ENCODE data around the gene LIFR. TPM values are rescaled to one million over a fixed set of nuclear protein-coding genes. Genes with fewer than 3 reads are reported as not detected.
A peak's percentile ranks its signal among the peaks of the same experiment; 100 is the strongest.

LIFR gene
- total RNA-seq, 1 donor from 2014 or later = 110 TPM

GRCh38 chr5:38479315-38479904, 77.0 kb downstream of the LIFR start:
- Histone ChIP-seq H3K27me3 (ENCODE audit: low read depth) (no peaks in the 10 kb centered on the region), H3K4me1 (no peaks in the 10 kb centered on the region), H3K36me3 (peaks cover 61% of the 10 kb centered on the region), H3K4me3 (no peak overlapping the region), H3K9me3 (no peaks in the 10 kb centered on the region), H3K27ac (no peak overlapping the region)
- intact Hi-C loops (cut with DNase I) = no loop called here
- DNase-seq = no peak
- no peak for ATAC-seq
- TF ChIP-seq CTCF (IDR thresholded peaks at IDR 0.05) = no peak

GRCh38 chr5:38478878-38479277, 77.6 kb downstream of the LIFR start:
- H3K4me1 ChIP-seq = no peaks in the 10 kb centered on the region
- no peaks in the 10 kb centered on the region for H3K27me3 ChIP-seq (ENCODE audit: low read depth)
- no peak for TF ChIP-seq CTCF (IDR thresholded peaks at IDR 0.05)
- no peaks in the 10 kb centered on the region for H3K9me3 ChIP-seq
- ATAC-seq (no peak), DNase-seq (no peak)
- no peak overlapping the region for H3K27ac ChIP-seq
- peaks cover 55% of the 10 kb centered on the region for H3K36me3 ChIP-seq
- intact Hi-C loops (cut with DNase I) = no loop called here
- H3K4me3 ChIP-seq = no peak overlapping the region

GRCh38 chr5:38478166-38478565, 78.3 kb downstream of the LIFR start:
- intact Hi-C loops (cut with DNase I) = no loop called here
- no peak for ATAC-seq
- peaks cover 48% of the 10 kb centered on the region for H3K36me3 ChIP-seq

GRCh38 chr5:38473008-38473407, 83.4 kb downstream of the LIFR start:
- Histone ChIP-seq H3K4me3 (no peak overlapping the region), H3K9me3 (no peaks in the 10 kb centered on the region), H3K4me1 (peaks cover 12% of the 10 kb centered on the region), H3K36me3 (peaks cover 4% of the 10 kb centered on the region), H3K27me3 (ENCODE audit: low read depth) (no peaks in the 10 kb centered on the region), H3K27ac (no peak overlapping the region)
- intact Hi-C loops (cut with DNase I) = no loop called here
- DNase-seq = no peak
- no peak for TF ChIP-seq CTCF (IDR thresholded peaks at IDR 0.05)
- ATAC-seq = peak; percentile 18 to 29

More at GRCh38 chr5:38478166-38478565, 78.3 kb downstream of the LIFR start:
- TF ChIP-seq CTCF (IDR thresholded peaks at IDR 0.05) = no peak
- no peaks in the 10 kb centered on the region for H3K4me1 ChIP-seq
- H3K4me3 ChIP-seq = no peak overlapping the region
- H3K9me3 ChIP-seq = no peaks in the 10 kb centered on the region
- DNase-seq = no peak
- H3K27me3 ChIP-seq (ENCODE audit: low read depth) = no peaks in the 10 kb centered on the region
- no peak overlapping the region for H3K27ac ChIP-seq

- Histone ChIP-seq H3K36me3 (no peaks in the 10 kb centered on the region), H3K27ac (no peak overlapping the region), H3K4me1 (peaks cover 17% of the 10 kb centered on the region), H3K27me3 (ENCODE audit: low read depth) (no peaks in the 10 kb centered on the region), H3K4me3 (no peak overlapping the region), H3K9me3 (no peaks in the 10 kb centered on the region)
- no peak for ATAC-seq
- intact Hi-C loops (cut with DNase I) = no loop called here
- DNase-seq = no peak
- TF ChIP-seq CTCF (IDR thresholded peaks at IDR 0.05) = no peak
Observed at GRCh38 chr5:38472541-38472940, 83.9 kb downstream of the LIFR start.
